Ishikawa (cell line): Measurements from ENCODE around the gene CDPF1.

Experiments
- CEBPB ChIP-seq: IDR thresholded peaks from 2 replicates; pipeline ENCODE4 v1.6.1; 2012
- CREB1 ChIP-seq: IDR thresholded peaks from 2 replicates; pipeline ENCODE4 v1.6.1; 2012; ENCODE audit warnings: low read depth
- EGR1 ChIP-seq: IDR thresholded peaks from 2 replicates; pipeline ENCODE4 v1.6.1; 2012
- EP300 ChIP-seq: IDR thresholded peaks from 2 replicates; pipeline ENCODE4 v1.6.1; 2012; ENCODE audit warnings: borderline replicate concordance
- FOXM1 ChIP-seq: IDR thresholded peaks from 2 replicates; pipeline ENCODE4 v1.6.1; 2012; ENCODE audit warnings: low read depth, borderline replicate concordance
- NFIC ChIP-seq: IDR thresholded peaks from 2 replicates; pipeline ENCODE4 v1.6.1; 2012
- RAD21 ChIP-seq: IDR thresholded peaks from 2 replicates; pipeline ENCODE4 v1.6.1; 2012; ENCODE audit warnings: low read depth
- REST ChIP-seq: IDR thresholded peaks from 2 replicates; pipeline ENCODE4 v1.6.1; 2012; ENCODE audit warnings: low read depth, mild to moderate bottlenecking
- TAF1 ChIP-seq: IDR thresholded peaks from 2 replicates; pipeline ENCODE4 v1.6.1; 2012; ENCODE audit warnings: low read depth, mild to moderate bottlenecking
- TCF12 ChIP-seq: IDR thresholded peaks from 2 replicates; pipeline ENCODE4 v1.6.1; 2012; ENCODE audit warnings: low read depth
- TEAD4 ChIP-seq: IDR thresholded peaks from 2 replicates; pipeline ENCODE4 v1.6.1; 2012
- YY1 ChIP-seq: IDR thresholded peaks from 2 replicates; pipeline ENCODE4 v1.6.1; 2012; ENCODE audit warnings: low read depth
- ZBTB7A ChIP-seq: IDR thresholded peaks from 2 replicates; pipeline ENCODE4 v1.6.1; 2012; ENCODE audit warnings: low read depth
- TF ChIP-seq, protein P1 (sequence below): IDR thresholded peaks from 2 replicates; pipeline ENCODE4 v1.6.1; 2012
- TF ChIP-seq, protein P2 (sequence below): IDR thresholded peaks from 2 replicates; pipeline ENCODE4 v1.6.1; 2012

CDPF1 gene

GRCh38 chr22:46290121-46290842 lies 40.2 kb upstream of the CDPF1 start:
- TF ChIP-seq, protein P1, sequence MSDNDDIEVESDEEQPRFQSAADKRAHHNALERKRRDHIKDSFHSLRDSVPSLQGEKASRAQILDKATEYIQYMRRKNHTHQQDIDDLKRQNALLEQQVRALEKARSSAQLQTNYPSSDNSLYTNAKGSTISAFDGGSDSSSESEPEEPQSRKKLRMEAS: no peak
- TF ChIP-seq FOXM1: no peak
- no peak for TF ChIP-seq REST

DNA sequence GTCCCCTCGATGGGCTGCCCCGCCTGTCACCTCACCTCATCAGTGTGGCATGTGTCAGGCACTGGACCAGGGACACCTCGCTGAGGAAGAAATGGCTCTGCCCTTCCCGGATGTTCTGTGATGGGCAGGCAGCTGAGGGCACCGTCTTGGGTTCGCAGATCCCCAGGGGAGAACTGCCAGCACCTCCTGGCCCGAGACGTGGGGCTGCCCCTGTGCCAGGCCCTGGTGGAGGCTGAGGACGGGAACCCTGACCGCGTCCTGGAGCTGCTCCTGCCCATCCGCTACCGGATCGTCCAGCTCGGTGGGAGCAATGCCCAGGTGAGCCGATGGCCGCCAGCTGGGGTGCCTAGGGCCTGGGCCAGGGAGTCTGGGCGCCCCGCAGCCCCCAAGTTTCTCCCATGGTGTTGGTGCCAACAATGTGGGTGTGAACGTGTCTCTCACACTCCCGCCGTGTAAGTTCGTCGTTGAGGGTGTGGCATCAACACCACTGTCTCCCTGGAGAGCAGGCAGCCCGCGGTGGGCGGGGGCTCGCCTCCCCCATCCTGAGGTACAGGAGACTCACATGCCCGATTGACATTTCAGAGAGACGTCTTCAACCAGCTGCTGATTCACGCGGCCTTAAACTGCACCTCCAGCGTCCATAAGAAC lies 39.3 kb upstream of the CDPF1 start:
- TF ChIP-seq, protein P2, sequence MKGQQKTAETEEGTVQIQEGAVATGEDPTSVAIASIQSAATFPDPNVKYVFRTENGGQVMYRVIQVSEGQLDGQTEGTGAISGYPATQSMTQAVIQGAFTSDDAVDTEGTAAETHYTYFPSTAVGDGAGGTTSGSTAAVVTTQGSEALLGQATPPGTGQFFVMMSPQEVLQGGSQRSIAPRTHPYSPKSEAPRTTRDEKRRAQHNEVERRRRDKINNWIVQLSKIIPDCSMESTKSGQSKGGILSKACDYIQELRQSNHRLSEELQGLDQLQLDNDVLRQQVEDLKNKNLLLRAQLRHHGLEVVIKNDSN: no peak
- no peak for TF ChIP-seq EGR1
- TF ChIP-seq TCF12: no peak
- no peak for TF ChIP-seq NFIC
- no peak for TF ChIP-seq TEAD4

DNA sequence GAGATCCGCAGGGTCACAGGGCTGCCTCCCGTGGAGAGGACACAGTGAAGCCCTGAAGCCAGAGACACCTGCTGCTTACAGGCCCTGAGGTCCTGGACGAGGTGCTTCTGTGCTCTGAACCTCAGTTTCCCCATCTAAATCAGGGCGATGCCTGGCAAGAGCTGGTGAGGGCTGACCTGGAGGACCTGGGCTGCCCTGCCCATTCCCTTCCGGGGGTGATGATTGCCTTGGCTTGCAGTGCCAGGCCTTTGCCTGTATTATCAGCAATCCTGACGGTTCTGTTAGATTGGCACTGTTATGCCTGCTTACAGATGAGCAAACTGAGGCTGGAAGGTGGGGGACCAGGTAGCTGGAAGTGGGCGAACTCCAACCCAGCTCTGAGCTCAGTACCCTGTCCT lies 38.8 kb upstream of the CDPF1 start:
- TF ChIP-seq TCF12: no peak
- TF ChIP-seq EP300: no peak
- no peak for TF ChIP-seq NFIC
- TF ChIP-seq YY1: no peak

DNA sequence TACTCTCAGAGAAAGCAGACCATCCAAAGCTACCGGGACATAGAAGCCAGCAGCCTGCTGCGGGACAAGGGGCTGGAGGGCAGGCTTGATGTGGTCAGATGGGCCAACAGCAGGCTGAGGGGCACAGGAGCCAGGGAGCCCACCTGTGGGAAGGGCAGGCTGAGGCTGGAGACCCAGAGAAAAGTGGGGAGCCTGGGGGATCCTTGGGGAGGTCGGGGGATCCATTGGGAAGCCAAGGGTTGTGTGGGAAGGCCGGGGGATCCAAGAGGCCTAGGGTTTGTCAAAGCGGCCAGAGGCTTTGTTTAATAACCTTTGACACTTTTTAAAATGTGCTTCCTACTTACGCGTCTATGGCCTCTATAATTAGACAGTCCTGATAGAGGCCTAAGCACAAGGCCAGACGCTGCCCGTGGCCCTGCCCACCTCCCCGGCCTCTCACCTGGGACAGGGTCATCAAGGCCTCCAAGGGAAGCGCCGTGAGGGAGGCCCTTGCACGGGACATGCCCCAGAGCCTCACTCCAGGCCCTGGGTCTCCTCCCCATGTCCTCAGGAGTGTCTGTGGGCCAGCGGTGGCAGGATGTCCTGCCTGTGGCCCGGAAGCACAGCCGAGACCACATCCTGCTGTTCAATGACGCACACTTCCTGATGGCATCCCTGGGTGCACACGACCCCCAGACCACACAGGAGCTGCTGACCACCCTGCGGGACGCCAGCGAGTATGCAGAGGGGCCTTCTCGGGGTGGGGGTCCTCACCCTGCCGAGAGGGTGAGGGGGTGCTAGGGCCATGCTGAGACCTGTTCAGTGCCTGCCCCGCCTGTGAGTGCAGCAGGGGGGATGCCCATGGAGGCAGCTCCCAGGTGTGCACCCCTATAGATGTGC lies 38.0 kb upstream of the CDPF1 start:
- TF ChIP-seq, protein P2: no peak
- no peak for TF ChIP-seq CEBPB
- TF ChIP-seq FOXM1: no peak
- TF ChIP-seq YY1: no peak
- TF ChIP-seq TCF12: no peak
- TF ChIP-seq, protein P1: no peak
- TF ChIP-seq EP300: no peak
- no peak for TF ChIP-seq TEAD4
- no peak for TF ChIP-seq CREB1
- no peak for TF ChIP-seq RAD21
- no peak for TF ChIP-seq TAF1

DNA sequence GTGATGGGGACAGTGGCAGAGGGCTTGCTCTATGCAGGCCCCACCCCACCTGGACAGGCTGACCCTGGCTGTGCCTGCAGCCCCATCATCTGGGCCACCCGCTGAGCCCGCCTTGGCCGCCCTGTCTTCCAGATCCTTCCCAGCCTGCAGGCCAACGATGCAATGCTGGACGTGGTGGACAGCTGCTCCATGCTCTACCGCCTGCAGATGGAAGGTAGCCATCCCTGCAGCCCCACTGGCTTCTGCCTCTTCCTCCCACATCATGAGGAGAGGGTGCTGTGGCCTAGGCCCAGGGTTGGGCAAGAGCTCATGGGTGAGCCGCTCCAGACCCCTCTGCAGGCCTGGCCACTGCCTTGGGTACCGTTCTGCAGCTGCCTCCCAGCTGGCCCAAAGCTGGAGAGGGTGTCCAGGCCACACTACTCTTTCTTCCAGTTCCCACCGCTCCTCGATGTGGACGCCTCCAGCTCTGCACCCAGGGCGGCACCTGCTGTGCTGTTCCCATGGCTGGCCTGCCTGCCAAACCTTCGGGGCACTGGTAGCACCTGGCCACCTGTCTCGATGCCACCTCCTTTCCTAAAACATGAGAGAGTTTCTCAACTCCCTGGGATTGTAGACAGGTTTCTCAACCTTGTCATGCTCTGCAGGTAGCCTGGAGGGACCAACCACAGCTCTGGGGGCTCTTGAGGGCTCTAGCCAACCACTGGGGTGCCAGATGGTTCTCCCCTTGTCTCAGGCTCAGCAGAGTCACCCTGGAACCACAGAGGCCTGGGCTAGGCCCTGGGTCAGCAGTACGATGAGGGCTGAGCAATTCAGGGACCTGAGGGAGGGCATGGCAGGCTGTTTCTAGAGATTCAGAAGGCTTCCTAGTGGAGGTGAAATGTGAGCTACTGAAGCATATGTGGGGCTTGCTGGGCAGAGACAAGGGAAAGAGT lies 37.1 kb upstream of the CDPF1 start:
- TF ChIP-seq CREB1 (no peak), ZBTB7A (no peak), YY1 (no peak), CEBPB (no peak), NFIC (no peak), FOXM1 (no peak), EP300 (no peak), RAD21 (no peak)
- TF ChIP-seq, protein P2: no peak
- TF ChIP-seq, protein P1: no peak

DNA sequence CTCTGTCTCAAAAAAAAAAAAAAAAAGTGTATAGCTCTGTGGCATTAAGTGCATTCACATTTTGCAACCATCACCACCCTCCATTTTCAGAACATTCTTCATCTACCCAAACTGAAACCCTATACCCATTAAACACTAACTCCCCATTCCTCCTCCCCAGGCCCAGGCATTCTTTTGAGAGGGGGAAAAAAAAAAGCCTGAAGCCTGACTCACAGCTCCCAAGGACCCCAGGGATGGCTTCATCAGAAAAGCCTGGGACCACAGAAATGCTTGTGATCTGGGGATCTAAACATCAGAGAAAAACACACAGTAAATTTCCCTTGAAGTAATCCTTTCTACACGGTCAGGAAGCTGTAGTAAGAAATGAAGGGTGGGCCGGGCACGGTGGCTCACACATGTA lies 35.9 kb upstream of the CDPF1 start:
- no peak for TF ChIP-seq RAD21
- no peak for TF ChIP-seq TCF12
